Epithelial cell of esophagus (primary cell): ENCODE data around the gene NXT2.
"Not testable (repeated sequence)": the region's sequence is repeated elsewhere in the genome, so short reads cannot be mapped to it uniquely, and the experiment has no call there.

Experiments used
- DNase-seq: peaks from one replicate; pipeline ENCODE4 v3.0.0; 2010; ENCODE audit warnings: low read depth
- H3K4me3 ChIP-seq: 2 replicates; pipeline ENCODE4 v1.5.1; 2011; ENCODE audit warnings: mild to moderate bottlenecking, low read length, control low read depth
- CTCF ChIP-seq: IDR thresholded peaks from 2 replicates; pipeline ENCODE4 v1.5.1; 2011; ENCODE audit warnings: low read depth, mild to moderate bottlenecking, low read length, control low read depth, inconsistent platforms; ENCODE audit not compliant: insufficient read depth; ENCODE audit errors: missing control alignments

The NXT2 gene

GRCh38 chrX:109519001-109519400, 17.6 kb upstream of the NXT2 start:
- no peak for TF ChIP-seq CTCF
- DNase-seq, result no peak
- H3K4me3 ChIP-seq, result no peak overlapping the region

GRCh38 chrX:109533005-109533404, 3.6 kb upstream of the NXT2 start:
- no peak for DNase-seq
- no peak for TF ChIP-seq CTCF
- no peak overlapping the region for H3K4me3 ChIP-seq

GRCh38 chrX:109533631-109534030, 3.0 kb upstream of the NXT2 start:
- no peak overlapping the region for H3K4me3 ChIP-seq
- TF ChIP-seq CTCF, result no peak
- peak; percentile 75 for DNase-seq

- DNase-seq, result no peak
- no peak for TF ChIP-seq CTCF
- no peak overlapping the region for H3K4me3 ChIP-seq
Observed at GRCh38 chrX:109534933-109535332, 1.7 kb upstream of the NXT2 start.

- DNase-seq, result no peak
- no peak overlapping the region for H3K4me3 ChIP-seq
- no peak for TF ChIP-seq CTCF
Observed at GRCh38 chrX:109535578-109535977, 1.1 kb upstream of the NXT2 start.

GRCh38 chrX:109537324-109537665, 651 bp downstream of the NXT2 start:
- H3K4me3 ChIP-seq, result peak overlapping the region; percentile 66
- no peak for TF ChIP-seq CTCF
- DNase-seq, result peak; percentile 93

GRCh38 chrX:109539007-109539406, 2.4 kb downstream of the NXT2 start:
- not testable (repeated sequence) for H3K4me3 ChIP-seq, DNase-seq

- DNase-seq, result no peak
- TF ChIP-seq CTCF, result no peak
- H3K4me3 ChIP-seq, result no peak overlapping the region
Observed at GRCh38 chrX:109553862-109554261, 17.2 kb downstream of the NXT2 start.

- not testable (repeated sequence) for DNase-seq, H3K4me3 ChIP-seq
Observed at GRCh38 chrX:109576083-109576482, 39.4 kb downstream of the NXT2 start.
